Caco-2 (cell line): ENCODE results near the gene TMEM47. TPM values are rescaled to one million over a fixed set of nuclear protein-coding genes. Genes with fewer than 3 reads are reported as not detected.

ENCODE experiments used
- BruUV-seq: library from RNA; stranded (reverse); fragments of 400-500 nt; replicated peaks from 2 replicates; lab custom pipeline; 2021; lab: Mats Ljungman, UMichigan
- CTCF ChIA-PET: fragments of 300-600 bp; sonication (Branson Sonifier 250); formaldehyde crosslinking; loops from one replicate; lab custom pipeline; 2022; ENCODE audit warnings: antibody characterized with exemption; lab: Charles Lee
- POLR2A ChIA-PET: fragments of 300-600 bp; sonication (Branson Sonifier 250); formaldehyde crosslinking; loops from one replicate; lab custom pipeline; 2022; ENCODE audit warnings: antibody characterized with exemption; lab: Charles Lee
- DNase-seq, 2 experiments: peaks; one replicate each; pipeline versions ENCODE4 v3.0.0 to v3.0.0-alpha.2; 2020 to 2022
- H3K27me3 ChIP-seq: replicated peaks from 2 replicates; pipeline ENCODE4 v1.6.0; 2011; ENCODE audit warnings: low read length; ENCODE audit not compliant: control insufficient read depth, insufficient read depth
- H3K36me3 ChIP-seq: 2 replicates; pipeline ENCODE4 v1.5.1; 2011; ENCODE audit warnings: low read length; ENCODE audit not compliant: control insufficient read depth, insufficient read depth
- H3K4me1 ChIP-seq: fragments of 250-450 bp; sonication (Bioruptor Pico); 2 replicates; pipeline ENCODE4 v1.5.1; 2020; ENCODE audit warnings: mild to moderate bottlenecking
- H3K4me3 ChIP-seq: 2 replicates; pipeline ENCODE4 v1.5.1; 2011; ENCODE audit warnings: low read depth, mild to moderate bottlenecking, control low read depth, low read length
- H3K9me3 ChIP-seq: fragments of 250-450 bp; sonication (Bioruptor Pico); 2 replicates; pipeline ENCODE4 v1.5.1; 2020; ENCODE audit warnings: mild to moderate bottlenecking, moderate library complexity
- H3K27ac Mint-ChIP-seq: one replicate; pipeline ENCODE4 v1.8.0; 2022; ENCODE audit warnings: mixed read lengths; ENCODE audit not compliant: unreplicated experiment
- H3K27me3 Mint-ChIP-seq: one replicate; pipeline ENCODE4 v1.8.0; 2022; ENCODE audit warnings: mixed read lengths; ENCODE audit not compliant: insufficient read depth, unreplicated experiment
- H3K36me3 Mint-ChIP-seq: one replicate; pipeline ENCODE4 v1.8.0; 2022; ENCODE audit warnings: mild to moderate bottlenecking, mixed read lengths; ENCODE audit not compliant: insufficient read depth, unreplicated experiment
- H3K4me1 Mint-ChIP-seq: one replicate; pipeline ENCODE4 v1.8.0; 2022; ENCODE audit warnings: low read depth, mixed read lengths; ENCODE audit not compliant: unreplicated experiment
- H3K4me3 Mint-ChIP-seq: one replicate; pipeline ENCODE4 v1.8.0; 2022; ENCODE audit warnings: mild to moderate bottlenecking, moderate library complexity, mixed read lengths; ENCODE audit not compliant: unreplicated experiment
- H3K9me3 Mint-ChIP-seq: one replicate; pipeline ENCODE4 v1.8.0; 2022; ENCODE audit warnings: mixed read lengths; ENCODE audit not compliant: unreplicated experiment
- CTCF ChIP-seq, 2 experiments: fragments of 200-600 bp in 1 of 2; IDR thresholded peaks; 1 replicate in 1 of 2; 2 replicates in 1 of 2; pipeline versions ENCODE4 v1.5.1 to v1.8.0; 2011 to 2022; ENCODE audit warnings: antibody characterized with exemption in 1 of 2, control low read depth in 1 of 2, inconsistent platforms in 1 of 2, low read depth in 1 of 2, low read length in 1 of 2, mild to moderate bottlenecking in 1 of 2, moderate library complexity in 1 of 2; ENCODE audit not compliant: insufficient read depth in 1 of 2, severe bottlenecking in 1 of 2, unreplicated experiment in 1 of 2
- intact Hi-C: fragments of 100-400 bp; cut with micrococcal nuclease; formaldehyde crosslinking; loops from one replicate; pipeline ENCODE4 v1.10.0; 2022; ENCODE audit not compliant: unreplicated experiment
- total RNA-seq: library from RNA; stranded (reverse); gene quantifications from 2 replicates; pipeline ENCODE4 v1.2.3, GENCODE V29; 2022

Gene TMEM47
- total RNA-seq, 1 experiment from 2014 or later: 2.2 TPM

DNA sequence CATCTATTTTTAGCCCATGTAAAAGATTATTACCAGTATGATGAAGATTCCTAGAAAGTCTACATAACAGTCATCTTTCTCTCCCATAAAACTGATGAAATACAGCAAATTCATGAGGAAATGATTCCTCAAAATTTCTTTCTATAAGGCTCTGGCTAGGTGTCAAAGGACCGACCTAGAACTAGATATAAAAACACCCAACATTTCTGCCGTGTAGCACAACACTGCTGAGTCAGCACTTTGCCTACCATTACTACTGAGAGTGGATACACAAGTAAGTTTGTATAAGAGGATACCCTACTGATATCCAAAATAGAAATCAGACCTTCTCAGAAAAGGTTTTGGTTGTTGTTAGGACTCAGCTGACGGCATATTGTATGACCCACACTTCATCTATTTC lies 24.7 kb downstream of the TMEM47 start:
- H3K36me3 Mint-ChIP-seq: no peaks in the 10 kb centered on the region
- ChIA-PET CTCF (no interaction called here), POLR2A (no interaction called here)
- Histone ChIP-seq H3K4me3 (no peak overlapping the region), H3K36me3 (no peaks in the 10 kb centered on the region), H3K9me3 (no peaks in the 10 kb centered on the region), H3K27me3 (no peaks in the 10 kb centered on the region), H3K4me1 (no peaks in the 10 kb centered on the region)
- DNase-seq: no peak
- H3K4me3 Mint-ChIP-seq: no peak overlapping the region
- intact Hi-C loops: no loop called here
- H3K27ac Mint-ChIP-seq: no peak overlapping the region
- TF ChIP-seq CTCF (IDR thresholded peaks at IDR 0.05; ENCODE audit: insufficient read depth in 1 of 2, low read depth in 1 of 2, low read length in 1 of 2, severe bottlenecking in 1 of 2, unreplicated experiment in 1 of 2): no peak
- no TSS peak for BruUV-seq
- H3K27me3 Mint-ChIP-seq: no peaks in the 10 kb centered on the region
- H3K4me1 Mint-ChIP-seq: no peaks in the 10 kb centered on the region
- H3K9me3 Mint-ChIP-seq: no peaks in the 10 kb centered on the region

DNA sequence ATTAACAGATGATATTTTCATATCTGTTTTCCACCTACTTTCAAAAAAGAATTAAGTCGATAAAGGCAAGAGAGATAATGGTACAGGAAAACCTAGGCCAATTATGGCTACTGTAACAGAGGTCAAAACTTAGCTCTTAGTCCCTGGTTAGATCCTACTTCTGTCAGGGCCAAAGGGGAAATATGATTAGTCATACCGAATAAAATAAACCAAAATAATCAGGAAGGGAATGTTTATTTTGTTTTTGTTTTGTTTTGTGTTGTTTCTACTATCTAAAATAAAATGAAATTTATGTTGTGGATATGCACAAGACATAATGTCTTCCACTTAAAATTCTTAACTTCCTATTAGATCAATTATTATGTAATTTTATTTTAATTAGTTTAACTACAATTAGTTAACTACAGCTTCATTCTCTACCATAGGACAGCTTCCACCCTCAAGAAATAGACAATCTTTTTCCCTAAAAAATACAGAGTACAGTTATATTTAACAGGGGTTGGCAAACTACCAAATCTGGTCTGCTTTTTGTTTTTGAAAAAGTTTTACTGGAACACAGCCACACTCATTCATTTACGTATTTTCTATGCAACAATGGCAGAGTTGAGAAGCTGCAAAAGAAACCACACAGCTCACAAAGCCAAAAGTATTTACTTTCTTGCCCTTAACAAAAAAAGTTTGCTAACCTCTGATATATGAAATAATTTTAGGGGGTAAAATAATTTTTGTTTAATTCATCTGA lies 25.4 kb downstream of the TMEM47 start:
- no peak overlapping the region for H3K4me3 ChIP-seq
- Mint-ChIP-seq H3K4me3 (no peak overlapping the region), H3K36me3 (no peaks in the 10 kb centered on the region), H3K27ac (no peak overlapping the region), H3K27me3 (no peaks in the 10 kb centered on the region), H3K9me3 (no peaks in the 10 kb centered on the region), H3K4me1 (no peaks in the 10 kb centered on the region)
- ChIA-PET POLR2A (no interaction called here), CTCF (no interaction called here)
- TF ChIP-seq CTCF (IDR thresholded peaks at IDR 0.05; ENCODE audit: insufficient read depth in 1 of 2, low read depth in 1 of 2, low read length in 1 of 2, severe bottlenecking in 1 of 2, unreplicated experiment in 1 of 2): no peak
- no TSS peak for BruUV-seq
- H3K4me1 ChIP-seq: no peaks in the 10 kb centered on the region
- H3K9me3 ChIP-seq: no peaks in the 10 kb centered on the region
- intact Hi-C loops: no loop called here
- no peaks in the 10 kb centered on the region for H3K27me3 ChIP-seq
- H3K36me3 ChIP-seq: no peaks in the 10 kb centered on the region
- DNase-seq: no peak

GRCh38 chrX:34629572-34629971 lies 27.5 kb downstream of the TMEM47 start:
- CTCF ChIA-PET: no interaction called here
- Mint-ChIP-seq H3K36me3 (no peaks in the 10 kb centered on the region), H3K4me1 (no peaks in the 10 kb centered on the region), H3K27ac (no peak overlapping the region), H3K4me3 (no peak overlapping the region), H3K9me3 (no peaks in the 10 kb centered on the region), H3K27me3 (no peaks in the 10 kb centered on the region)
- Histone ChIP-seq H3K36me3 (no peaks in the 10 kb centered on the region), H3K4me1 (no peaks in the 10 kb centered on the region), H3K4me3 (no peak overlapping the region), H3K27me3 (no peaks in the 10 kb centered on the region), H3K9me3 (no peaks in the 10 kb centered on the region)
- no peak for TF ChIP-seq CTCF (IDR thresholded peaks at IDR 0.05; ENCODE audit: insufficient read depth in 1 of 2, low read depth in 1 of 2, low read length in 1 of 2, severe bottlenecking in 1 of 2, unreplicated experiment in 1 of 2)
- no TSS peak for BruUV-seq
- POLR2A ChIA-PET: no interaction called here
- intact Hi-C loops: no loop called here
- no peak for DNase-seq
